GM12878 (cell line): ENCODE data around the gene PNRC1. TPM values are rescaled to one million over a fixed set of nuclear protein-coding genes. Genes with fewer than 3 reads are reported as not detected.

Experiments used
- ATAC-seq: fragments of 200-7000 bp; cut with Tn5 transposase; 3 replicates; pipeline ENCODE4 v1.9.1; 2020; ENCODE audit warnings: mild to moderate bottlenecking, moderate library complexity
- BruUV-seq: library from RNA; stranded (reverse); fragments of 400-500 nt; replicated peaks from 2 replicates; lab custom pipeline; 2021; lab: Mats Ljungman, UMichigan
- CTCF ChIA-PET: fragments of 300-600 bp; sonication (Branson Sonifier 250); formaldehyde crosslinking; extraction: SDS; loops from one replicate; lab custom pipeline; 2021; ENCODE audit warnings: inconsistent platforms; lab: Yijun Ruan, JAX
- POLR2A ChIA-PET: fragments of 350-600 bp; formaldehyde crosslinking; extraction: SDS; loops from one replicate; lab custom pipeline; 2021; ENCODE audit warnings: inconsistent platforms; lab: Charles Lee
- RAD21 ChIA-PET: fragments of 300-600 bp; sonication (Branson Sonifier 250); formaldehyde crosslinking; loops from one replicate; lab custom pipeline; 2023; ENCODE audit warnings: antibody characterized with exemption; ENCODE audit not compliant: unreplicated experiment; lab: Charles Lee
- SMC1A ChIA-PET: fragments of 300-600 bp; sonication (Branson Sonifier 250); formaldehyde crosslinking; loops from one replicate; lab custom pipeline; 2023; ENCODE audit not compliant: unreplicated experiment, uncharacterized antibody; lab: Charles Lee
- DNase-seq: peaks from one replicate; pipeline ENCODE4 v3.0.0-alpha.2; 2011; ENCODE audit warnings: low read depth, low spot score
- FAIRE-seq: peaks from 3 replicates; lab custom pipeline; 2011; peaks lifted over from hg19 to GRCh38; lab: Jason Lieb, UNC
- H2AFZ ChIP-seq: 2 replicates; pipeline ENCODE4 v1.6.0; 2011; ENCODE audit warnings: low read depth, low read length, control low read depth; ENCODE audit not compliant: control insufficient read depth
- H3K27ac ChIP-seq: 2 replicates; pipeline ENCODE4 v1.5.1; 2011; ENCODE audit warnings: control low read depth; ENCODE audit not compliant: control insufficient read depth, insufficient read depth
- H3K27me3 ChIP-seq, 2 experiments: replicated peaks in 1 of 2; 2 replicates each; pipeline versions ENCODE4 v1.6.0 to v1.6.1; 2011; ENCODE audit warnings: low read length in 1 of 2; ENCODE audit not compliant: control insufficient read depth in 2 of 2, insufficient read depth in 2 of 2
- H3K36me3 ChIP-seq, 2 experiments: 2 replicates each; pipeline ENCODE4 v1.5.1; 2011; ENCODE audit warnings: low read length in 1 of 2; ENCODE audit not compliant: control insufficient read depth in 2 of 2, insufficient read depth in 2 of 2
- H3K4me1 ChIP-seq: 2 replicates; pipeline ENCODE4 v1.6.1; 2011; ENCODE audit warnings: mild to moderate bottlenecking, low read length, moderate library complexity, mixed read lengths; ENCODE audit not compliant: control insufficient read depth, insufficient read depth
- H3K4me2 ChIP-seq: 2 replicates; pipeline ENCODE4 v1.6.0; 2011; ENCODE audit warnings: control low read depth; ENCODE audit not compliant: control insufficient read depth, insufficient read depth
- H3K4me3 ChIP-seq: fragments of 200-600 bp; sonication (generic); 2 replicates; pipeline ENCODE4 v1.5.1; 2016
- H3K79me2 ChIP-seq: 2 replicates; pipeline ENCODE4 v1.6.0; 2011; ENCODE audit warnings: low read length; ENCODE audit not compliant: control insufficient read depth, insufficient read depth
- H3K9ac ChIP-seq: 2 replicates; pipeline ENCODE4 v1.8.0; 2011; ENCODE audit warnings: low read length, control low read depth, mixed read lengths; ENCODE audit not compliant: control insufficient read depth, insufficient read depth
- H3K9me3 ChIP-seq: replicated peaks from 3 replicates; pipeline ENCODE4 v1.5.1; 2011; ENCODE audit warnings: mild to moderate bottlenecking, low read length; ENCODE audit not compliant: control insufficient read depth, insufficient read depth
- H4K20me1 ChIP-seq: 2 replicates; pipeline ENCODE4 v1.6.0; 2011; ENCODE audit not compliant: control insufficient read depth, insufficient read depth
- ATF7 ChIP-seq: fragments of 450-650 bp; IDR thresholded peaks from 2 replicates; pipeline ENCODE4 v1.6.1; 2016; ENCODE audit warnings: low read depth, mild to moderate bottlenecking
- CBFB ChIP-seq: IDR thresholded peaks from 2 replicates; pipeline ENCODE4 v1.6.1; 2016; ENCODE audit warnings: antibody characterized with exemption, low read depth
- IRF4 ChIP-seq: IDR thresholded peaks from 2 replicates; pipeline ENCODE4 v1.6.1; 2011; ENCODE audit warnings: low read depth, low read length
- YBX1 ChIP-seq: fragments of 450-650 bp; IDR thresholded peaks from 2 replicates; pipeline ENCODE4 v1.6.1; 2016; ENCODE audit warnings: antibody characterized with exemption
- WGBS: methylation state at CpG from one replicate; pipeline ENCODE4 v1.1.6; 2016; ENCODE audit warnings: low lambda C conversion rate; ENCODE audit not compliant: insufficient replicate concordance, insufficient coverage; ENCODE audit errors: missing lambda C conversion rate; 5-methylcytosine and 5-hydroxymethylcytosine counted together
- in situ Hi-C: fragments of 300-500 bp; cut with MboI; formaldehyde crosslinking; loops from 9 replicates; pipeline ENCODE4 v1.14.3; 2018; ENCODE audit warnings: mixed read lengths
- intact Hi-C: fragments of 100-400 bp; cut with micrococcal nuclease; formaldehyde crosslinking; loops from one replicate; pipeline ENCODE4 v1.14.2; 2022; ENCODE audit not compliant: unreplicated experiment
- polyA plus RNA-seq, 11 experiments: library from polyadenylated mRNA; depleted of rRNA in 4 of 11; unstranded in 6 of 11; stranded (reverse) in 5 of 11; fragments of >200 nt; fragmentation: Nextera tagmentation in 4 of 11; fragmentation: Illumina TruSeq in 1 of 11; extraction: Ambion mirVana in 4 of 11; extraction: Trizol in 1 of 11; gene quantifications; 1 replicate in 1 of 11; 2 replicates in 10 of 11; pipeline versions ENCODE4 v1.2.1 to v1.2.3, GENCODE V29; 2011 to 2016; ENCODE audit warnings: inconsistent platforms in 2 of 11, missing spikeins in 2 of 11, low read depth in 1 of 11
- total RNA-seq, 4 experiments: library from RNA; depleted of rRNA in 3 of 4; stranded (reverse); fragments of >200 nt in 3 of 4; fragmentation: Illumina TruSeq in 1 of 4; extraction: Trizol in 1 of 4; gene quantifications; 2 replicates each; pipeline versions ENCODE4 v1.2.1 to v1.2.3, GENCODE V29; 2013 to 2021

PNRC1 gene
- total and polyA plus RNA-seq, 10 of the 15 experiments (the other 5 are each of a cell fraction or from before 2014, with no cell fraction given) = 7.6 to 66.0 (median 33.1) TPM

GRCh38 chr6:89048288-89048923, 32.1 kb upstream of the PNRC1 start:
- no peak for FAIRE-seq
- CTCF ChIA-PET = interaction anchor here (1.5 kb wide), 1 partner anchor 18 kb away, joined by 3 read pairs; no protein-coding TSS in a partner anchor
- intact Hi-C loops (no loop called here), in situ Hi-C loops (no loop called here)
- H2AFZ ChIP-seq = no peak overlapping the region
- peaks cover 5% of the 10 kb centered on the region; the same call in 1 of the 2 replicates for H3K4me1 ChIP-seq
- POLR2A ChIA-PET = no interaction called here
- no peaks in the 10 kb centered on the region for H3K79me2 ChIP-seq
- H3K36me3 ChIP-seq = no peaks in the 10 kb centered on the region
- H3K27ac ChIP-seq = no peak overlapping the region
- no peak overlapping the region for H3K4me3 ChIP-seq
- RAD21 ChIA-PET = no interaction called here
- no peaks in the 10 kb centered on the region for H4K20me1 ChIP-seq
- no peak overlapping the region for H3K9ac ChIP-seq
- 59% methylated on average over 3 of the region's 3 CpGs for WGBS
- SMC1A ChIA-PET = no interaction called here
- BruUV-seq = no TSS peak
- H3K9me3 ChIP-seq = no peaks in the 10 kb centered on the region
- TF ChIP-seq IRF4 (no peak), YBX1 (no peak)
- TF ChIP-seq, all 136 proteins: peak for 0
- Histone ChIP-seq H3K4me2 (no peak overlapping the region), H3K27me3 (no peaks in the 10 kb centered on the region)
- no peak for DNase-seq
- no peak for ATAC-seq

GRCh38 chr6:89048985-89049384, 31.6 kb upstream of the PNRC1 start:
- FAIRE-seq = no peak
- Histone ChIP-seq H3K9ac (no peak overlapping the region), H3K27me3 (no peaks in the 10 kb centered on the region), H4K20me1 (no peaks in the 10 kb centered on the region), H2AFZ (no peak overlapping the region), H3K4me1 (peaks cover 5% of the 10 kb centered on the region; the same call in 1 of the 2 replicates), H3K4me2 (no peak overlapping the region), H3K9me3 (no peaks in the 10 kb centered on the region)
- 42% methylated on average over 1 of the region's 1 CpG for WGBS
- ChIA-PET POLR2A (no interaction called here), RAD21 (no interaction called here), CTCF (interaction anchor here (1.5 kb wide), 1 partner anchor 17 kb away, joined by 3 read pairs; no protein-coding TSS in a partner anchor)
- DNase-seq = no peak
- BruUV-seq = no TSS peak
- no peak for TF ChIP-seq ATF7
- no peak for TF ChIP-seq CBFB
- TF ChIP-seq, all 136 proteins: peak for 0
- no peak overlapping the region for H3K27ac ChIP-seq
- H3K36me3 ChIP-seq = no peaks in the 10 kb centered on the region
- no peaks in the 10 kb centered on the region for H3K79me2 ChIP-seq
- in situ Hi-C loops = no loop called here
- no peak overlapping the region for H3K4me3 ChIP-seq
- SMC1A ChIA-PET = no interaction called here
- intact Hi-C loops = no loop called here
- ATAC-seq = no peak
